Activated T-cell treated with anti-CD3 and anti-CD28 coated beads, Interleukin-2, amount 50 U/mL, for 72 hours (primary cell): ENCODE data around the gene CCDC110. TPM values are rescaled to one million over a fixed set of nuclear protein-coding genes. Genes with fewer than 3 reads are reported as not detected.

ENCODE experiments used
- ATAC-seq, 2 donors: fragments of 150-1000 bp; cut with Tn5 transposase; replicated peaks in 1 of 2; 2 replicates each; pipeline ENCODE4 v1.10.0; 2021; ENCODE audit warnings: moderate library complexity in 2 of 2, mild to moderate bottlenecking in 1 of 2
- DNase-seq, 2 donors: peaks; one replicate each; pipeline ENCODE4 v3.0.0; 2021 to 2022; ENCODE audit warnings: mixed read lengths in 1 of 2
- H3K27ac Mint-ChIP-seq: one replicate; pipeline ENCODE4 v1.8.0; 2022; ENCODE audit warnings: mild to moderate bottlenecking, moderate library complexity, mixed read lengths
- H3K27me3 Mint-ChIP-seq: one replicate; pipeline ENCODE4 v1.8.0; 2022; ENCODE audit warnings: low read depth, mixed read lengths
- H3K36me3 Mint-ChIP-seq, 2 donors: one replicate each; pipeline ENCODE4 v1.8.0; 2022; ENCODE audit warnings: mixed read lengths in 2 of 2, mild to moderate bottlenecking in 1 of 2; ENCODE audit not compliant: insufficient read depth in 2 of 2
- H3K4me1 Mint-ChIP-seq: one replicate; pipeline ENCODE4 v1.8.0; 2022; ENCODE audit warnings: low read depth, mixed read lengths
- H3K4me3 Mint-ChIP-seq, 2 donors: one replicate each; pipeline ENCODE4 v1.8.0; 2022; ENCODE audit warnings: mild to moderate bottlenecking in 2 of 2, mixed read lengths in 2 of 2, moderate library complexity in 2 of 2
- H3K9me3 Mint-ChIP-seq, 2 donors: one replicate each; pipeline ENCODE4 v1.8.0; 2022; ENCODE audit warnings: mixed read lengths in 2 of 2
- total RNA-seq, 2 donors: library from RNA; stranded (reverse); gene quantifications; one replicate each; pipeline ENCODE4 v1.2.3, GENCODE V29; 2022

CCDC110 gene
- total RNA-seq, 2 donors from 2014 or later, result 0.19 to 1.2 TPM

DNA sequence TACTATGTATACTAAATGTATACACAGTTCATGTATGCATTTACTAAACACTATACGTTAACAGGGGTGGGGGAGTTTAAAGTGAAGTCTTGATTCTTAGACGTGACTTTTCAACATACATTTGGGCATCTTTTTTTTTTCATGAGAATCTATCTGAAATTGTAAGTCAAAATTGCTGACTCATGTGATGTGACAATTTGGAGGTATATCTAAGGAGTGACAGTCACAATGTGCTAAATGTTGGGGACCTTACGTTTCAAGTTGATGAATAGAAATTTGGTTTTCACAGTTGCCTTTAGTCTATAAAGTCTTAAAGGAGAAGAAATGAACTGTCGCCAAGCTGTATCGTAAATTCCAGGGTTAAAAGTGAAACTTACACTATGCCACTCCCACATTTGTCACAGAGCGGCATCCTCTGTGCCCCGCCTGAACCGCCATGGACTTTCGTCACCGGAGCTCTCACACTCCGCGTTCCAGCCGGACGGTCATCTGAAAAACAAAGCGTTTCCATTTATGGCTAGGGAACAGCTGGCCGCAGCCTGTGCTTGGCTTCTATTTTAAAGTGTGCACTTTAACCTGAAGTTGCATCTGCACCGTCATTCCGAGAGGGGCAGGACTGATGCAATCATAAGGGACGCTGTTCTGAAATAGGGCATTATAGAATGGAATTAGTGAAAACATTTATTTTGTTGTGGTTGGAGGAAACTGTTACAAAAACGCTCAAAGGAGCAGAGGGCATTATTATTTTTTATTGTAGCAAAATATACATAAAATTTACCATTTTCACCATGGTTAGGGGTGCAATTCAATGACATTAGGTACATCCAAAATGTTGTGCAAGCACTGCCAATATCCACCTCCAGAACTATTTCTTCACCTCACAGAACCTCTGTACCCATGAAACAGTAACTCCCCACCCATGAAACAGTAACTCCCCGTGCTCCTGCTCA, 32.8 kb upstream of the CCDC110 start:
- Mint-ChIP-seq H3K27me3 (peaks cover 16% of the 10 kb centered on the region), H3K4me1 (no peaks in the 10 kb centered on the region), H3K27ac (no peak overlapping the region), H3K9me3 (peaks cover 0 to 5% of the 10 kb centered on the region in 2 donors), H3K4me3 (no peak overlapping the region), H3K36me3 (no peaks in the 10 kb centered on the region)
- no peak for DNase-seq
- no peak for ATAC-seq

- Mint-ChIP-seq H3K36me3 (no peaks in the 10 kb centered on the region), H3K4me3 (no peak overlapping the region), H3K27ac (no peak overlapping the region), H3K4me1 (no peaks in the 10 kb centered on the region), H3K27me3 (no peaks in the 10 kb centered on the region), H3K9me3 (peaks cover 0 to 5% of the 10 kb centered on the region in 2 donors)
- ATAC-seq (no peak), DNase-seq (no peak)
Measured at GRCh38 chr4:185502386-185502785, 30.9 kb upstream of the CCDC110 start.

- Mint-ChIP-seq H3K36me3 (no peaks in the 10 kb centered on the region), H3K27me3 (no peaks in the 10 kb centered on the region), H3K9me3 (peaks cover 0 to 5% of the 10 kb centered on the region in 2 donors), H3K27ac (no peak overlapping the region), H3K4me1 (no peaks in the 10 kb centered on the region), H3K4me3 (no peak overlapping the region)
- ATAC-seq (no peak), DNase-seq (no peak)
Measured at GRCh38 chr4:185500576-185500975, 29.0 kb upstream of the CCDC110 start.

DNA sequence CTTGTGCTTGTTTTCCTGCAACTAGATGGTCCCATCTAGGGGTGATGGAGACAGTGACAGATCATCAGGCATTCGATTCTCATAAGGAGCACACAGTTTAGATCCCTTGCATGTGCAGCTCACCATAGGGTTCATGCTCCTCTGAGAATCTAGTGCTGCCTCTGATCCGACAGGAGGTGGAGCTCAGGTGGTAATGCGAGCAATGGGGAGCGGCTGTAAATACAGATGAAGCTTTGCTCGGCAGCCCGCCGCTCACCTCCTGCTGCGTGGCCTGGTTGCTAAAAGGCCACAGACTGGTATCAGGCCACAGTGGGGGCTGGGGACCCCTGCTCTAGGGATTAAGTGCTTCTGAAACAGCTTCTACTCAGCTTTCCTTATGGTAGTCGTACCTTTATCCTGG, 28.5 kb upstream of the CCDC110 start:
- no peak for DNase-seq
- Mint-ChIP-seq H3K4me3 (no peak overlapping the region), H3K9me3 (peaks cover 0 to 5% of the 10 kb centered on the region in 2 donors), H3K4me1 (no peaks in the 10 kb centered on the region), H3K27me3 (peaks cover 5% of the 10 kb centered on the region), H3K36me3 (no peaks in the 10 kb centered on the region), H3K27ac (no peak overlapping the region)
- ATAC-seq, result no peak

GRCh38 chr4:185488650-185489049, 17.1 kb upstream of the CCDC110 start:
- Mint-ChIP-seq H3K27ac (no peak overlapping the region), H3K4me3 (no peak overlapping the region), H3K27me3 (peaks cover 26% of the 10 kb centered on the region), H3K9me3 (peaks cover 7 to 13% of the 10 kb centered on the region in 2 donors), H3K36me3 (peaks cover 7 to 14% of the 10 kb centered on the region in 2 donors), H3K4me1 (no peaks in the 10 kb centered on the region)
- ATAC-seq, result no peak
- DNase-seq, result no peak

DNA sequence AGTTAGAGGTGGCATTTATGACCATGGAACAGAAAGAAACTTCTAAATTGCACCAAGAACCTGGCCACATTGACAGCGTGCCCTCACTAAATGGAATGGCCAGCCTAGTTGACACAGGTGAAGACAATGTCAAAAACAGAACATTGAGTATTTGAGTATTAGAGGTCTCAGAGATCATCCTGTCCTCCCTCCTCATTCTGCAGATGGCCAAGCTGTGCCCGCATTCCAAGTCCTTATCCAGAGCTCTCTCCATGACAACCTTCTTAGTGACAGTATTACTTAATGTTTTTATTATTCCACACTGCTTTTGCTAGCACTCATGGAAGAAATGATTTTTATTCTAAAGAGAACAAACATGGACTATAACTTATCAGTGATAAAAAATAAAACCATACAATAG, 9.9 kb upstream of the CCDC110 start:
- Mint-ChIP-seq H3K27ac (no peak overlapping the region), H3K9me3 (peaks cover 0 to under 1% of the 10 kb centered on the region in 2 donors), H3K4me1 (peaks cover 15% of the 10 kb centered on the region), H3K27me3 (peaks cover 60% of the 10 kb centered on the region), H3K36me3 (no peaks in the 10 kb centered on the region), H3K4me3 (no peak overlapping the region)
- ATAC-seq (no peak), DNase-seq (no peak)

DNA sequence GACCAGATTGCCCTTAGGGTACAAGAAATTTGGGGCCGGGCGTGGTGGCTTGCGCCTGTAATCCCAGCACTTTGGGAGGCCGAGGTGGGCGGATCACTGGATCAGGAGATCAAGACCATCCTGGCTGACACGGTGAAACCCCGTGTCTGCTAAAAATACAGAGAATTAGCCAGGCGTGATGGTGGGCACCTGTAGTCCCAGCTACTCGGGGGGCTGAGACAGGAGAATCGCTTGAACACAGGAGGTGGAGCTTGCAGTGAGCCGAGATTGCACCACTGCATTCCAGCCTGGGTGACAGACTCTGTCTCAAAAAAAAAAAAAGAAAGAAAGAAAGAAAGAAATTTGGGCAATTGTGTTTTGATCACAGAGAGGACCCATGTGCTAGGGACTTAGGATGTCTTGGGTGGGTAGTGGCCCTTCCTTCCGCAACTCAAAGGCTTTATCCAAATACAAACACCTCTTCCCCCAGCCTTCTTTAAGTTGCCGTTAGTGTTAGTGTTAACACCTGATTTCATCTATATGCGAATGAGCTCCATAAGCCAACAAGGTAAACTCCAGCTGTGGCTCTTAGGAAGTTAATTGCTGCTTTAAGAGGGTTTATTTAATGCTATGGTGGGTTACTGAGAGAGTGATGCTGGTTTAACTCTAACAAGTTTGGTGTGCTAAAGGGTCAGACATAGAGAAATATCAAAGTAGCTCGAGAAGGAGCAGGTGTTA, 8.6 kb upstream of the CCDC110 start:
- peaks cover 52% of the 10 kb centered on the region for H3K27me3 Mint-ChIP-seq
- no peaks in the 10 kb centered on the region for H3K9me3 Mint-ChIP-seq
- ATAC-seq, result no peak
- H3K4me3 Mint-ChIP-seq, result no peak overlapping the region
- DNase-seq, result no peak
- H3K27ac Mint-ChIP-seq, result no peak overlapping the region
- peaks cover 15% of the 10 kb centered on the region for H3K4me1 Mint-ChIP-seq
- no peaks in the 10 kb centered on the region for H3K36me3 Mint-ChIP-seq

DNA sequence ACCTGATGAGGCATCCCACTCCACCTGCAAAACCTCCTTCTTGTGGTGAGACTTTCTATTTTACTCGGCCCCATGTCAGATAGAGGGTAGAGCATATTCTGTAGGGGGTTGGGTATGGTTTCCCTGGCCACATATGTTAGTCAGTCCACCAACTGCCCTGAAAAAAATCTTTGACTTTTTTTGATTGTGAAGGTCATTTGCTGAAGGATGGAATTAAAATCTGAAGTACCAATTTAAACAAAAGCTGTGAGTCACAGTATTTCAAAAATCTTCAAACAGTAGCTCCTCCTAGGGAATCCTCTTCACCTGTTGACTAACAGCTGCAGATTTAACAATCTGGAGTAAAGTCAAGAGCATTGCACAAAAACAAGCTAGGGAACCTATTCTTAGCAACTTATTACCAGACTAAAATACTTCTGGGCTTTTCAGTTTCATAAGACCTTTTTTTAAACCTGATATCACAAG, 8.0 kb upstream of the CCDC110 start:
- H3K27me3 Mint-ChIP-seq, result peaks cover 52% of the 10 kb centered on the region

DNA sequence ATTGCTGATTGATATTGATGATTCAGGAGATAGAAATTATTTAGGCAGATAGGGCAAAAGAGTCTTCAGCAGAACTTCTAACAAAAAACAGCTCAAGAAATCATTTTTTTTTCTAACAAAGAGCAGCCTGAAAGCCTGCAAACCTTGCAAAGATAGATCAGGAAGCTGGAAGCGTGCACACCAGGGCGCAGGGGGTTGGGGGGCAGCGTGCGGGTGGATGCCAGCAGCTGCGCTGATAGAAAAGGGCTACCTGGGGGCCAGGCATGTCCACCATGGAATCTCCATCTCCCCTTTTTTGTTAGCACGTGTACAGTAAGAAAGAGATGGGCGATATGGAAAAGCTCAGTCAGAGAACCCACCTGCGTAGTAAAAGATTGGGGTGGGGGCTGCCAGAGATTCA, 1.7 kb upstream of the CCDC110 start:
- peaks cover 0 to 1% of the 10 kb centered on the region in 2 donors for H3K36me3 Mint-ChIP-seq
- no peak overlapping the region for H3K4me3 Mint-ChIP-seq
- ATAC-seq, result no peak
- H3K9me3 Mint-ChIP-seq, result no peaks in the 10 kb centered on the region
- H3K4me1 Mint-ChIP-seq, result peaks cover 11% of the 10 kb centered on the region
- no peak for DNase-seq
- no peak overlapping the region for H3K27ac Mint-ChIP-seq
- peaks cover 48% of the 10 kb centered on the region for H3K27me3 Mint-ChIP-seq

More for the DNA sequence above, 8.0 kb upstream of the CCDC110 start:
- DNase-seq (peak; percentile 38 to 54), ATAC-seq (peak; percentile 99 to 100)
- H3K27ac Mint-ChIP-seq, result no peak overlapping the region
- peaks cover 15% of the 10 kb centered on the region for H3K4me1 Mint-ChIP-seq
- peak overlapping the region in 1 of 2 donors; percentile 7 for H3K4me3 Mint-ChIP-seq
- H3K36me3 Mint-ChIP-seq, result no peaks in the 10 kb centered on the region
- H3K9me3 Mint-ChIP-seq, result no peaks in the 10 kb centered on the region

DNA sequence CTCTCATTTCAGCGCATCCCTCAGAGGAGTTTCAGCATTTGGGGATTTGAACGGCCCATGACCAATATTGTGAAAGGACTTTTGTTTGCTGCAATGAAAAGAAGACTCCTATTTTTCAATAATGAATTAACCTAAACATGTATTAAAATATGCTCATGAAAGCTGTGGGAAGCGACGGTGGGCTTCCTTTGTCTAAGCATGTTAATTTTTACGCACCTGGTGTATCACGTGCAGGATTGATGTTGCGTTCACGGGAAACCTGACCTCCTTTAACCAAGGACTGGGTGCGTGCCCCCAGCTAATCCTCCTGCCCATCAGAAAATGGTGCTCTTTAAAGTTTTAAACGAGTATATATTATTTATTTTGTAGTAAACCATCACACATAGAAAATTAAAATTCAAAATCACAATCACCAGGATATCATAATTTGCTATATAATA, 590 bp upstream of the CCDC110 start:
- H3K27ac Mint-ChIP-seq, result peak overlapping the region; percentile 39
- H3K27me3 Mint-ChIP-seq, result peaks cover 41% of the 10 kb centered on the region
- H3K4me1 Mint-ChIP-seq, result peaks cover 11% of the 10 kb centered on the region
- ATAC-seq (no peak), DNase-seq (no peak)
- peak overlapping the region; percentile 89 to 93 for H3K4me3 Mint-ChIP-seq
- H3K36me3 Mint-ChIP-seq, result peaks cover 0 to 1% of the 10 kb centered on the region in 2 donors
- H3K9me3 Mint-ChIP-seq, result no peaks in the 10 kb centered on the region

- DNase-seq, result peak in 1 of 2 donors; percentile 46
- H3K4me1 Mint-ChIP-seq, result peaks cover 11% of the 10 kb centered on the region
- peak; percentile 13 to 30 for ATAC-seq
Measured at GRCh38 chr4:185470501-185471195, 885 bp downstream of the CCDC110 start.

DNA sequence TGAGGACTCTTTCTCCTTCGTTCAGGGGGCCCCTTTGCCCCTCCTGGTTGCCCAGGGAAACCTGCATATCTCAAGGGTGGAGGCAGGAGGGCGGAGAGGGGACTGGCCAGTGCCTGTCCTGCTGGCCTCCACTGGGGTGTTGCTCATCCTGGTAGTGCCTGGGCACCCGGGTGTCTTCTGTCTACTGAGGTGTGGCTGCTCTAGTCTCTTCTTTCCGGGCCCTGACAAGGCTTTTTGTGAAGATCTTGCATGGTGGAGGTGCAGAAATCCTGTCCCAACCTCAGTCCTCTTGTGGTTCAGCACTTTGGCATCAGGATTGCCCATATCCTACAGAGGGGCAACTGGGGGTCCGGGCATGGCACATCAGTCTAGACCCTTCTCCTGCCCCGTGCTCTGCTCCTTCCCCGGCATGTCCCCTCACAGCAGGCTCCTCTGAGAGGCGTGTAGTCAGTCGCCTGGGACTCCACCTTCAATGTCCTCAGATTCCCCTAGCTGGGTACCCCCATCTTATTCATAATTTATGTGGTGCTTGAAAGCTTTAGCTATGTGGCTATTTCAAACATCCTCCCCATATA, 1.9 kb downstream of the CCDC110 start:
- peaks cover 0 to 1% of the 10 kb centered on the region in 2 donors for H3K36me3 Mint-ChIP-seq
- no peaks in the 10 kb centered on the region for H3K9me3 Mint-ChIP-seq
- H3K27me3 Mint-ChIP-seq, result peaks cover 45% of the 10 kb centered on the region
- no peak overlapping the region for H3K4me3 Mint-ChIP-seq
- no peak overlapping the region for H3K27ac Mint-ChIP-seq
- ATAC-seq (no peak), DNase-seq (no peak)
- peaks cover 11% of the 10 kb centered on the region for H3K4me1 Mint-ChIP-seq

More at GRCh38 chr4:185470501-185471195, 885 bp downstream of the CCDC110 start:
- H3K36me3 Mint-ChIP-seq, result peaks cover 0 to 1% of the 10 kb centered on the region in 2 donors
- peaks cover 37% of the 10 kb centered on the region for H3K27me3 Mint-ChIP-seq
- no peaks in the 10 kb centered on the region for H3K9me3 Mint-ChIP-seq
- peak overlapping the region; percentile 79 to 82 for H3K4me3 Mint-ChIP-seq
- peak overlapping the region; percentile 46 for H3K27ac Mint-ChIP-seq
